Metanephros (tissue), 2 donors: ENCODE measurements around the gene SHC4. TPM values are rescaled to one million over a fixed set of nuclear protein-coding genes. Genes with fewer than 3 reads are reported as not detected.

Experiments used
- small RNA-seq: library from RNA; depleted of rRNA; stranded (forward); fragments of <200 nt; gene quantifications from one replicate; pipeline ENCODE3, GENCODE V24; 2014; ENCODE audit warnings: low replicate concordance
- total RNA-seq: library from RNA; depleted of rRNA; stranded (reverse); fragments of >200 nt; gene quantifications from one replicate; pipeline ENCODE4 v1.2.3, GENCODE V29; 2014

Gene SHC4, protein sequence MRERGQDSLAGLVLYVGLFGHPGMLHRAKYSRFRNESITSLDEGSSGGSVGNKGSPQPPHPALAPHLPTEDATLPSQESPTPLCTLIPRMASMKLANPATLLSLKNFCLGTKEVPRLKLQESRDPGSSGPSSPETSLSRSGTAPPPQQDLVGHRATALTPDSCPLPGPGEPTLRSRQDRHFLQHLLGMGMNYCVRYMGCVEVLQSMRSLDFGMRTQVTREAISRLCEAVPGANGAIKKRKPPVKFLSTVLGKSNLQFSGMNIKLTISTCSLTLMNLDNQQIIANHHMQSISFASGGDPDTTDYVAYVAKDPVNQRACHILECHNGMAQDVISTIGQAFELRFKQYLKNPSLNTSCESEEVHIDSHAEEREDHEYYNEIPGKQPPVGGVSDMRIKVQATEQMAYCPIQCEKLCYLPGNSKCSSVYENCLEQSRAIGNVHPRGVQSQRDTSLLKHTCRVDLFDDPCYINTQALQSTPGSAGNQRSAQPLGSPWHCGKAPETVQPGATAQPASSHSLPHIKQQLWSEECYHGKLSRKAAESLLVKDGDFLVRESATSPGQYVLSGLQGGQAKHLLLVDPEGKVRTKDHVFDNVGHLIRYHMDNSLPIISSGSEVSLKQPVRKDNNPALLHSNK
- 2.0 TPM for total RNA-seq

GRCh38 chr15:48963524-48964113 is at the start of gene SHC4:
Gene SHC4, minus strand, starts transcription at chr15:48963919. Its CDS starts 904 bp downstream, at chr15:48963015.

GRCh38 chr15:48877630-48878595 is 85.8 kb downstream of the SHC4 start, which contains the start of gene EID1:
Gene EID1, plus strand, starts transcription at chr15:48878134. Its CDS starts 43 bp downstream, at chr15:48878177.

DNA sequence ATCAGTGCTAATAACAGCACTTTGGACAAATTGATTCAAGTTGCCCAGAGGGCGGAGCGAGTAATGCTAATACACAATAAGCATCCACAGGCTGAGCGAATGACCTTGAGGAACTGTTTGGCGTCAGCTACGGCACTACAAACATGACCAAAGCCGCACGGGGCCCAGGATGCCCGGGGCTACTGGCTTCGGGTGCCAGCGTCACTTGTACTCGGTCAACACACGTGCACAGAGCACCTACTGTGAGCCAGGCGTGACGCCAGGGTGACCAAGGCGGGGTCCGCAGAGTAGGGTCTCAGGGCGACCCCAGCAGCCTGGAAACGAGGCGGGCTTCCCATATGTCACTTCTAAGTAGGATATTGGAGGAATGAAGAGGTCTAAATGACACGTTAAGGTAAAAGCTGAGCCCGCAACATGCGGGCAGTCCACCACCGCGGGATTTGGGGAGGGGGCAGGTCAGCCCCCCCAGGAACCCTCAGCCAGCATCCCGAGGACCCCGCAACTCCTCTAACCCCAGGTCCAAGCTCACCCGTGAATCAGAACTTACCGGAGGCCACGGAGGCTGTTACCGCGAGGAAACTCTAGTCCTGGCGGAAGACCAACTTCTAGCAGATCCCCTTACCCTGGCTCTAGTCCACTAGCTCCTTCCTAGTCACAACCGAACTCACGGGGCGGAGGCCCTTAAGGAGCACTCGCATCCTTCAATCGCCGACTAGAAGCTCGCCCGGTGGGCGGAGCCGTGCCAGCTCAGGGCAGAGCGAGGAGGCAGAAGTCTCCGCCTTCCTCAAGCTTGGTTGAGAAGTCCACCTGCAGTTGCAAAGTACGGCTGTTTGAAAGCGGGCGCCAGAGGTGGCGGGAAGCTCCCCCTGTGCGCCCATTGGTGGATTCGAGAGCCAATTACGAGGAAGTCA is 153.1 kb downstream of the SHC4 start, which contains the start of gene CEP152:
CEP152 (minus strand) TSS at position 656 of the 911 bp plus-strand sequence. CDS start 5,420 bp downstream, outside the sequence.

Small RNA genes within 50 kb of the gene (small RNA-seq; reads per million reads assigned to genes)
- not detected for gene RF00019

Other genes with a start within 250 kb of the SHC4 start
- gene CEP152, start 152.8 kb downstream of the SHC4 start, total RNA-seq, result 11.3 TPM
- 138 TPM for gene EID1, start 85.8 kb downstream of the SHC4 start, total RNA-seq
- 58.8 TPM for gene SECISBP2L, start 82.5 kb upstream of the SHC4 start, total RNA-seq
- gene COPS2, start 191.7 kb upstream of the SHC4 start, total RNA-seq, result 52.3 TPM
- gene GALK2, start 206.3 kb upstream of the SHC4 start, total RNA-seq, result 55.4 TPM